H1 (cell line): ENCODE measurements around the gene VOPP1. TPM values are rescaled to one million over a fixed set of nuclear protein-coding genes. Genes with fewer than 3 reads are reported as not detected.

Experiments used
- CTCF ChIA-PET: fragments of 300-600 bp; sonication (Branson Sonifier 250); formaldehyde crosslinking; loops from one replicate; lab custom pipeline; 2021; ENCODE audit not compliant: partially characterized antibody; lab: Charles Lee
- POLR2A ChIA-PET: fragments of 300-600 bp; sonication (Branson Sonifier 250); formaldehyde crosslinking; loops from one replicate; lab custom pipeline; 2021; ENCODE audit warnings: inconsistent platforms; ENCODE audit not compliant: partially characterized antibody; lab: Charles Lee
- DNase-seq, 2 experiments: peaks; one replicate each; pipeline versions ENCODE4 v3.0.0 to v3.0.0-alpha.2; 2010 to 2022; ENCODE audit warnings: low spot score in 2 of 2, low read depth in 1 of 2, mixed read lengths in 1 of 2
- FAIRE-seq: peaks from 2 replicates; lab custom pipeline; 2011; peaks lifted over from hg19 to GRCh38; lab: Jason Lieb, UNC
- H2AFZ ChIP-seq: 2 replicates; pipeline ENCODE4 v1.8.1; 2012; ENCODE audit warnings: low read length, inconsistent platforms
- H2AK5ac ChIP-seq: 2 replicates; pipeline ENCODE4 v1.6.1; 2013; ENCODE audit warnings: low read depth, low read length
- H2BK120ac ChIP-seq: replicated peaks from 2 replicates; pipeline ENCODE3; 2013; ENCODE audit warnings: low read depth, low read length, inconsistent platforms
- H2BK12ac ChIP-seq: 2 replicates; pipeline ENCODE4 v1.6.1; 2013; ENCODE audit warnings: low read depth, low read length
- H2BK15ac ChIP-seq: 2 replicates; pipeline ENCODE4 v1.6.1; 2013; ENCODE audit warnings: low read length
- H2BK20ac ChIP-seq: 2 replicates; pipeline ENCODE4 v1.6.1; 2013; ENCODE audit warnings: low read length
- H2BK5ac ChIP-seq: 2 replicates; pipeline ENCODE4 v1.6.1; 2013; ENCODE audit warnings: low read depth, low read length
- H3K14ac ChIP-seq: 2 replicates; pipeline ENCODE4 v1.6.1; 2013; ENCODE audit warnings: inconsistent platforms; ENCODE audit not compliant: insufficient read length
- H3K18ac ChIP-seq: 2 replicates; pipeline ENCODE4 v1.6.1; 2013; ENCODE audit warnings: low read length; ENCODE audit errors: extremely low read depth
- H3K23ac ChIP-seq: 2 replicates; pipeline ENCODE4 v1.6.1; 2013; ENCODE audit warnings: inconsistent platforms; ENCODE audit not compliant: insufficient read length
- H3K23me2 ChIP-seq: 2 replicates; pipeline ENCODE4 v1.6.1; 2013; ENCODE audit warnings: low read depth, low read length
- H3K27ac ChIP-seq: 2 replicates; pipeline ENCODE4 v1.6.1; 2011; ENCODE audit warnings: low read depth, low read length, inconsistent platforms
- H3K27me3 ChIP-seq, 4 experiments: replicated peaks in 1 of 4; 1 replicate in 1 of 4; 2 replicates in 3 of 4; pipeline versions ENCODE4 v1.6.1 to v1.8.1; 2011 to 2013; ENCODE audit warnings: low read length in 3 of 4, mild to moderate bottlenecking in 3 of 4, inconsistent platforms in 2 of 4, mixed read lengths in 2 of 4, moderate library complexity in 1 of 4; ENCODE audit not compliant: control insufficient read depth in 3 of 4, insufficient read depth in 3 of 4; ENCODE audit errors: extremely low read depth in 1 of 4
- H3K36me3 ChIP-seq, 4 experiments: 2 replicates each; pipeline versions ENCODE4 v1.6.1 to v1.8.1; 2011 to 2013; ENCODE audit warnings: mild to moderate bottlenecking in 4 of 4, low read length in 3 of 4, moderate library complexity in 2 of 4, control low read depth in 1 of 4, inconsistent platforms in 1 of 4; ENCODE audit not compliant: insufficient read depth in 4 of 4, control insufficient read depth in 2 of 4
- H3K4ac ChIP-seq: replicated peaks from 2 replicates; pipeline ENCODE3; 2013; ENCODE audit warnings: low read length, low read depth, mixed read lengths, inconsistent platforms; ENCODE audit not compliant: insufficient read length
- H3K4me1 ChIP-seq, 4 experiments: replicated peaks in 1 of 4; 1 replicate in 1 of 4; 2 replicates in 3 of 4; pipeline versions ENCODE4 v1.6.1 to v1.8.1; 2011 to 2013; ENCODE audit warnings: low read length in 3 of 4, inconsistent platforms in 2 of 4, mixed read lengths in 1 of 4; ENCODE audit not compliant: insufficient read depth in 4 of 4, control insufficient read depth in 3 of 4
- H3K4me2 ChIP-seq, 2 experiments: 2 replicates each; pipeline versions ENCODE4 v1.6.1 to v1.8.1; 2011 to 2013; ENCODE audit warnings: low read depth in 2 of 2, low read length in 2 of 2, control low read depth in 1 of 2, inconsistent platforms in 1 of 2, mild to moderate bottlenecking in 1 of 2; ENCODE audit not compliant: insufficient read depth in 1 of 2
- H3K4me3 ChIP-seq, 4 experiments: fragments of 200-600, 300-600 bp in 1 of 4; sonication (generic), shearing (Covaris generic), sonication (Bioruptor Twin) in 1 of 4; 2 replicates each; pipeline versions ENCODE4 v1.5.1 to v1.8.1; 2011 to 2016; ENCODE audit warnings: low read length in 4 of 4, low read depth in 3 of 4, control low read depth in 2 of 4, inconsistent platforms in 2 of 4, mild to moderate bottlenecking in 2 of 4, mixed read lengths in 1 of 4, moderate library complexity in 1 of 4; ENCODE audit not compliant: insufficient read depth in 2 of 4; ENCODE audit errors: extremely low read depth in 1 of 4
- H3K56ac ChIP-seq: replicated peaks from 2 replicates; pipeline ENCODE3; 2013; ENCODE audit warnings: low read depth, mild to moderate bottlenecking, mixed read lengths, low read length, inconsistent platforms; ENCODE audit not compliant: insufficient read length
- H3K79me1 ChIP-seq: 2 replicates; pipeline ENCODE4 v1.6.1; 2013; ENCODE audit warnings: low read depth, low read length, control low read depth
- H3K79me2 ChIP-seq, 2 experiments: 2 replicates each; pipeline versions ENCODE4 v1.6.1 to v1.8.1; 2012 to 2013; ENCODE audit warnings: low read length in 2 of 2, mild to moderate bottlenecking in 2 of 2, inconsistent platforms in 1 of 2; ENCODE audit not compliant: insufficient read depth in 2 of 2, control insufficient read depth in 1 of 2
- H3K9ac ChIP-seq, 4 experiments: replicated peaks in 1 of 4; 1 replicate in 1 of 4; 2 replicates in 3 of 4; pipeline versions ENCODE4 v1.6.1 to v1.8.1; 2011 to 2013; ENCODE audit warnings: low read depth in 3 of 4, low read length in 3 of 4, control low read depth in 2 of 4, mild to moderate bottlenecking in 2 of 4, moderate library complexity in 2 of 4, inconsistent platforms in 1 of 4; ENCODE audit errors: extremely low read depth in 1 of 4
- H3K9me3 ChIP-seq, 2 experiments: 2 replicates each; pipeline versions ENCODE4 v1.6.1 to v1.8.1; 2012 to 2013; ENCODE audit warnings: mild to moderate bottlenecking in 2 of 2, moderate library complexity in 2 of 2, control low read depth in 1 of 2, inconsistent platforms in 1 of 2, low read depth in 1 of 2, low read length in 1 of 2, mixed read lengths in 1 of 2; ENCODE audit not compliant: insufficient read depth in 2 of 2
- H4K20me1 ChIP-seq, 2 experiments: replicated peaks in 1 of 2; 2 replicates each; pipeline versions ENCODE3 to v1.8.1; 2011 to 2013; ENCODE audit warnings: inconsistent platforms in 2 of 2, low read length in 2 of 2, mild to moderate bottlenecking in 1 of 2; ENCODE audit not compliant: insufficient read depth in 2 of 2, control insufficient read depth in 1 of 2
- H4K5ac ChIP-seq: 2 replicates; pipeline ENCODE4 v1.6.1; 2013; ENCODE audit warnings: low read length, low read depth, mixed read lengths, inconsistent platforms; ENCODE audit not compliant: insufficient read length
- H4K8ac ChIP-seq: 2 replicates; pipeline ENCODE4 v1.8.0; 2013; ENCODE audit warnings: mild to moderate bottlenecking, moderate library complexity, low read length, inconsistent platforms; ENCODE audit not compliant: insufficient read depth; ENCODE audit errors: extremely low read depth
- H4K91ac ChIP-seq: replicated peaks from 2 replicates; pipeline ENCODE3; 2013; ENCODE audit warnings: low read length, mixed read lengths, inconsistent platforms; ENCODE audit not compliant: insufficient read length
- BCL11A ChIP-seq, 2 experiments: IDR thresholded peaks; one replicate each; pipeline ENCODE4 v1.6.1; 2011; ENCODE audit warnings: low read depth in 2 of 2, low read length in 2 of 2, mild to moderate bottlenecking in 2 of 2
- CTCF ChIP-seq, 3 experiments: IDR thresholded peaks; 1 replicate in 2 of 3; 2 replicates in 1 of 3; pipeline versions ENCODE4 v1.5.1 to v1.6.1; 2011; ENCODE audit warnings: low read length in 3 of 3, mild to moderate bottlenecking in 3 of 3, inconsistent platforms in 2 of 3, low read depth in 1 of 3, moderate library complexity in 1 of 3; ENCODE audit not compliant: insufficient read depth in 1 of 3; ENCODE audit errors: control extremely low read depth in 1 of 3
- HDAC6 ChIP-seq: IDR thresholded peaks from one replicate; pipeline ENCODE4 v1.7.1; 2012; ENCODE audit warnings: low read depth, mild to moderate bottlenecking, inconsistent platforms, low read length, moderate library complexity
- SAP30 ChIP-seq: fragments of 300-600 bp; sonication (generic); IDR thresholded peaks from 2 replicates; pipeline ENCODE4 v1.7.1; 2012; ENCODE audit warnings: low read length, moderate library complexity, mild to moderate bottlenecking, inconsistent platforms; ENCODE audit not compliant: insufficient read depth, insufficient replicate concordance
- WGBS, 2 experiments: shearing (Covaris generic) in 1 of 2; methylation state at CpG; one replicate each; pipeline versions ENCODE4 v1.1.6 to v1.1.7; 2013 to 2015; ENCODE audit warnings: low lambda C conversion rate in 2 of 2, mixed read lengths in 2 of 2, inconsistent platforms in 1 of 2, low coverage in 1 of 2, missing lambda C conversion rate in 1 of 2; ENCODE audit not compliant: insufficient replicate concordance in 2 of 2, insufficient coverage in 1 of 2, insufficient read length in 1 of 2; ENCODE audit errors: extremely low coverage in 1 of 2, missing lambda C conversion rate in 1 of 2; 5-methylcytosine and 5-hydroxymethylcytosine counted together
- polyA plus RNA-seq, 7 experiments: library from polyadenylated mRNA; depleted of rRNA in 3 of 7; stranded (reverse) in 5 of 7; unstranded in 2 of 7; fragments of >200 nt in 5 of 7; fragments of 200-250 nt in 2 of 7; gene quantifications; 1 replicate in 5 of 7; 2 replicates in 1 of 7; 4 replicates in 1 of 7; pipeline versions ENCODE4 v1.2.1 to v1.2.3, GENCODE V29; 2011 to 2013; ENCODE audit warnings: missing spikeins in 2 of 7, mixed read lengths in 2 of 7
- total RNA-seq: library from RNA; stranded (reverse); fragmentation: NEBNext Ultra II Directional; extraction: Animal tissue kit (Norgen Biotek cat#: 25700); gene quantifications from 2 replicates; pipeline ENCODE4 v1.2.1, GENCODE V29; 2021

VOPP1 gene
- total and polyA plus RNA-seq, 2 of the 8 experiments (the other 6 are each of a cell fraction or from before 2014, with no cell fraction given): 44.7 to 83.0 TPM

DNA sequence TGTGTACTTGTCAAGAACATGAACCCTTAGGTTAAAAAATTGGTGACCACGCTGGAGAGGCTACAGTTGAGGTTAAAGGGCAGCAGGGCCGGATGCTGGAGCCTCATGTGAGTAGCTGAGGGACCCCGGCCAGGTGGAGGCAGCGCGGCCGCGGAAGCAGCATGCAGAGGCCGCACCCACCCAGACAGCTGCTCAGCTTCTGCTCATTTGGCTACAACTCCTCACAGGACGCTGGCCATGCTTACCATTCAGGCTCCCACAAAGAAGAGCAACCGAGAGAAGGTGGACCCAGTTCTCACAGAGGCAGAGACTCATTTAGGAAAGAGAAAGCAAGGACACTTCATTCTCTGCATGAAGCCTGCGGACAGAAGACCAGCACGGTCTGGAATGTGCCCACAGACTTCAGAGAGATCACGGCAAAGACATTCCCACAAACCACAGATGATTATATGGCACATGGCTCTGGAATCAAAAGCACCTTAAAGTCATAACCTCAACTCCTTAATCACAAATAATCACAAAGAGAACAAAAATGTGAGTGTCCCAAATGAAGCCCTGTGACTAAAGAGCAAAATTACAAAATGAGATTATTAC lies 94.4 kb downstream of the VOPP1 start:
- Histone ChIP-seq H3K23me2 (no peaks in the 10 kb centered on the region), H3K23ac (no peak overlapping the region), H3K9me3 (no peaks in the 10 kb centered on the region), H4K20me1 (peaks cover 0 to 20% of the 10 kb centered on the region in 2 experiments), H3K79me2 (no peaks in the 10 kb centered on the region), H4K91ac (no peak overlapping the region), H2AFZ (no peak overlapping the region), H3K4me1 (no peaks in the 10 kb centered on the region; a peak in 1 of 7 replicates), H3K14ac (no peak overlapping the region), H3K36me3 (no peaks in the 10 kb centered on the region; a peak in 1 of 8 replicates), H2BK120ac (no peak overlapping the region), H4K5ac (no peak overlapping the region), H2BK12ac (no peak overlapping the region), H2BK20ac (no peak overlapping the region), H3K56ac (no peak overlapping the region)
- WGBS, 2 experiments: 87% methylated on average over 13 of the region's 13 CpGs; no CpG with 5 or more reads in 1 of the 2 experiments
- TF ChIP-seq HDAC6 (no peak), SAP30 (no peak), CTCF (IDR thresholded peaks at IDR 0.05; ENCODE audit: control extremely low read depth in 1 of 3, insufficient read depth in 1 of 3, low read depth in 1 of 3, low read length in 3 of 3) (peak in 1 of 3 experiments; percentile 16; a peak in 1 of 4 replicates), BCL11A (IDR thresholded peaks at IDR 0.05; ENCODE audit: low read depth in 2 of 2, low read length in 2 of 2) (no peak)
- TF ChIP-seq, all 59 proteins: peak for 1
- no peak overlapping the region for H3K4me3 ChIP-seq
- no peak overlapping the region for H3K27ac ChIP-seq
- H4K8ac ChIP-seq: no peak overlapping the region
- no peak overlapping the region for H3K4ac ChIP-seq
- H3K79me1 ChIP-seq: peaks cover 8% of the 10 kb centered on the region; the same call in 1 of the 2 replicates
- H3K9ac ChIP-seq: no peak overlapping the region
- H3K27me3 ChIP-seq: no peaks in the 10 kb centered on the region
- DNase-seq: peak in 1 of 2 experiments; percentile 45
- no peak for FAIRE-seq
- no peak overlapping the region for H2AK5ac ChIP-seq
- no peak overlapping the region for H3K4me2 ChIP-seq
- ChIA-PET POLR2A (no interaction called here), CTCF (no interaction called here)
- no peak overlapping the region for H3K18ac ChIP-seq
- no peak overlapping the region for H2BK5ac ChIP-seq
- H2BK15ac ChIP-seq: no peak overlapping the region
